Panc1 (cell line): ENCODE results near the gene KATNIP. TPM values are rescaled to one million over a fixed set of nuclear protein-coding genes. Genes with fewer than 3 reads are reported as not detected.

ENCODE experiments used
- ATAC-seq: fragments of 200-7000 bp; cut with Tn5 transposase; 2 replicates; pipeline ENCODE4 v1.9.1; 2020; ENCODE audit warnings: mild to moderate bottlenecking, moderate library complexity
- BruUV-seq: library from RNA; stranded (reverse); fragments of 400-500 nt; replicated peaks from 2 replicates; lab custom pipeline; 2021; lab: Mats Ljungman, UMichigan
- CTCF ChIA-PET: fragments of 300-600 bp; sonication (Branson Sonifier 250); formaldehyde crosslinking; loops from one replicate; lab custom pipeline; 2022; ENCODE audit warnings: antibody characterized with exemption; lab: Charles Lee
- POLR2A ChIA-PET: fragments of 300-600 bp; sonication (Branson Sonifier 250); formaldehyde crosslinking; loops from one replicate; lab custom pipeline; 2022; ENCODE audit warnings: antibody characterized with exemption; lab: Charles Lee
- DNase-seq: peaks from one replicate; pipeline ENCODE4 v3.0.0-alpha.2; 2010; ENCODE audit warnings: low read depth, low spot score
- H3K27ac ChIP-seq: 2 replicates; pipeline ENCODE4 v1.5.1; 2011; ENCODE audit warnings: mild to moderate bottlenecking, low read length, inconsistent platforms
- H3K27me3 ChIP-seq: fragments of 200-500 bp; sonication (Bioruptor generic); 2 replicates; pipeline ENCODE4 v1.6.0; 2014; ENCODE audit warnings: low read length, inconsistent platforms; ENCODE audit not compliant: control insufficient read depth, insufficient read depth
- H3K36me3 ChIP-seq: fragments of 200-500 bp; sonication (Bioruptor generic); 2 replicates; pipeline ENCODE4 v1.5.1; 2014; ENCODE audit warnings: inconsistent platforms, mild to moderate bottlenecking, low read length, moderate library complexity; ENCODE audit not compliant: control insufficient read depth, insufficient read depth
- H3K4me1 ChIP-seq: 2 replicates; pipeline ENCODE4 v1.5.1; 2011; ENCODE audit warnings: inconsistent platforms, mild to moderate bottlenecking, low read length, moderate library complexity; ENCODE audit not compliant: control insufficient read depth, insufficient read depth
- H3K4me3 ChIP-seq, 2 experiments: 2 replicates each; pipeline ENCODE4 v1.5.1; 2011 to 2012; ENCODE audit warnings: low read depth in 2 of 2, low read length in 2 of 2, mild to moderate bottlenecking in 2 of 2, inconsistent platforms in 1 of 2, moderate library complexity in 1 of 2
- H3K9me3 ChIP-seq: fragments of 200-500 bp; sonication (Bioruptor generic); 2 replicates; pipeline ENCODE4 v1.5.1; 2014; ENCODE audit warnings: low read depth, mild to moderate bottlenecking, inconsistent platforms, low read length, moderate library complexity; ENCODE audit not compliant: control insufficient read depth, insufficient read depth
- CTCF ChIP-seq: fragments of 450-650 bp; IDR thresholded peaks from 2 replicates; pipeline ENCODE4 v1.5.1; 2017; ENCODE audit warnings: mild to moderate bottlenecking
- POLR2AphosphoS5 ChIP-seq: IDR thresholded peaks from 2 replicates; pipeline ENCODE4 v1.6.1; 2012; ENCODE audit warnings: mild to moderate bottlenecking, low read depth, low read length, moderate library complexity
- REST ChIP-seq, 2 experiments: IDR thresholded peaks; 2 replicates each; pipeline ENCODE4 v1.6.1; 2011 to 2012; ENCODE audit warnings: low read depth in 2 of 2, control low read depth in 1 of 2, low read length in 1 of 2, mild to moderate bottlenecking in 1 of 2, moderate library complexity in 1 of 2; ENCODE audit not compliant: insufficient read depth in 1 of 2
- SIN3A ChIP-seq: IDR thresholded peaks from 2 replicates; pipeline ENCODE4 v1.6.1; 2012; ENCODE audit warnings: low read depth, mild to moderate bottlenecking, low read length, moderate library complexity, borderline replicate concordance; ENCODE audit not compliant: insufficient read depth
- TCF7L2 ChIP-seq: IDR thresholded peaks from 2 replicates; pipeline ENCODE4 v1.6.1; 2011; ENCODE audit warnings: mild to moderate bottlenecking, low read depth, low read length, inconsistent platforms
- in situ Hi-C: cut with HindIII; loops from 2 replicates; pipeline ENCODE4 v1.10.0; 2016; ENCODE audit warnings: low sequenced_read_pairs, low pct_unique_long_range_greater_than_20kb
- intact Hi-C: fragments of 100-400 bp; cut with micrococcal nuclease; formaldehyde crosslinking; loops from one replicate; pipeline ENCODE4 v1.10.0; 2022; ENCODE audit not compliant: unreplicated experiment
- total RNA-seq: library from RNA; stranded (reverse); gene quantifications from one replicate; pipeline ENCODE4 v1.2.1, GENCODE V29; 2021; ENCODE audit not compliant: unreplicated experiment

KATNIP gene
- total RNA-seq, 1 experiment from 2014 or later, result 36.7 TPM

- Histone ChIP-seq H3K9me3 (no peaks in the 10 kb centered on the region), H3K4me3 (no peak overlapping the region), H3K36me3 (no peaks in the 10 kb centered on the region), H3K27ac (no peak overlapping the region), H3K27me3 (no peaks in the 10 kb centered on the region), H3K4me1 (no peaks in the 10 kb centered on the region)
- no peak for ATAC-seq
- in situ Hi-C loops (no loop called here), intact Hi-C loops (no loop called here)
- no peak for DNase-seq
- POLR2A ChIA-PET, result interaction anchor here (0.6 kb wide), 2 partner anchors 138 to 427 kb away, joined by 4 to 6 read pairs; no protein-coding TSS in a partner anchor
- no TSS peak for BruUV-seq
- CTCF ChIA-PET, result no interaction called here
- TF ChIP-seq REST (IDR thresholded peaks at IDR 0.05; ENCODE audit: insufficient read depth in 1 of 2, low read depth in 2 of 2, low read length in 1 of 2) (no peak), CTCF (no peak), POLR2AphosphoS5 (no peak)
These were observed 38.1 kb downstream of the KATNIP start for GRCh38 chr16:27588057-27588456.

GRCh38 chr16:27591837-27592236 is 41.9 kb downstream of the KATNIP start:
- in situ Hi-C loops, result no loop called here
- TF ChIP-seq TCF7L2 (no peak), POLR2AphosphoS5 (no peak), REST (IDR thresholded peaks at IDR 0.05; ENCODE audit: insufficient read depth in 1 of 2, low read depth in 2 of 2, low read length in 1 of 2) (no peak), SIN3A (no peak), CTCF (no peak)
- CTCF ChIA-PET, result interaction anchor here (0.6 kb wide), 1 partner anchor 231 kb away, joined by 12 read pairs; no protein-coding TSS in a partner anchor
- no peaks in the 10 kb centered on the region for H3K36me3 ChIP-seq
- no peaks in the 10 kb centered on the region for H3K4me1 ChIP-seq
- DNase-seq (no peak), ATAC-seq (no peak)
- no peaks in the 10 kb centered on the region for H3K27me3 ChIP-seq
- H3K9me3 ChIP-seq, result no peaks in the 10 kb centered on the region
- H3K4me3 ChIP-seq, result no peak overlapping the region
- intact Hi-C loops, result no loop called here
- H3K27ac ChIP-seq, result no peak overlapping the region
- BruUV-seq, result no TSS peak
- POLR2A ChIA-PET, result interaction anchor here (0.5 kb wide), 1 partner anchor 39 kb away, joined by 5 read pairs; no protein-coding TSS in a partner anchor
